Measurements from ENCODE around the gene PYGL.
"Not testable (repeated sequence)": the region's sequence is repeated elsewhere in the genome, so short reads cannot be mapped to it uniquely, and the experiment has no call there.

The PYGL gene

DNA sequence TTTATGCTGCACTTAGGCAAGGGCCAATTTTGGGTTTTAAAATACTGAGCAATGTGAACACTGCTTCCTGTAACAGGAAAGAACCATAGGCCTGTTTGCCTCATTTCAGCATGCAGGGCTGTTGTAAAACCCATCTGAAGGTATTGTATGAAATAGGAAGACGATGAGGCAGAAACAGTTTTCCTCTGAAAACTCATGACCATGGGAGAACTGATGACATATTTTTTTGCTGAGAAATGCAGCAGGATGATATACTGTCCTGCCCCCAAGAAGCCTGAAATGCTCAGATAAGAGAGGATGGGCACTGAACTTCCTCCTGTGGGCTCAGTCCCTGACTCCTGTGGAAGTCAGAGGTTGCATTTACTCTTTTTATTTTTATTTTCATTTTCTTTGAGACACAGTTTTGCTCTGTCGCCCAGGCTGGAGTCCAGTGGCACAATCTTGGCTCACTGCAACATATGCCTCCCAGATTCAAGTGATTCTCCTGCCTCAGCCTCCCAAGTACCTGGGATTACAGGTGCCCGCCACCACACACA, 17.4 kb downstream of the PYGL start:
- DNase-seq (ENCODE audit: low read depth in 2 of 2): no peak

DNA sequence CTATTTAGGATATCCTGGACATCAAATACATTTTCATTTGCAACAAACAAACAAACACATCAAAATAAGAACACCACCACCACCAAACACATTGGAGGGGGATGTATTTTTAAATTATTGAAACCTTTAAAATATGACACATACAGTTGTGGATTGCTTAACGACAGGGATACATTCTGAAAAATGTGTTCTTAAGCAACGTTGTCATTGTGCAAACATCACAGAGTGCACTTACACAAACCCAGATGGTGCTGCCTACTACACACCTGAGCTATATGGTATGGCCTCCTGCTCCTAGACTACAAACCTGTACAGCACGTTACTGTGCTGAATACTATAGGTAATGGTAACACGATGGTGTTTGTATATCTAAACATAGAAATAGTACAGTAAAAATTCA, 19.4 kb downstream of the PYGL start:
- DNase-seq (ENCODE audit: low read depth in 2 of 2): no peak

DNA sequence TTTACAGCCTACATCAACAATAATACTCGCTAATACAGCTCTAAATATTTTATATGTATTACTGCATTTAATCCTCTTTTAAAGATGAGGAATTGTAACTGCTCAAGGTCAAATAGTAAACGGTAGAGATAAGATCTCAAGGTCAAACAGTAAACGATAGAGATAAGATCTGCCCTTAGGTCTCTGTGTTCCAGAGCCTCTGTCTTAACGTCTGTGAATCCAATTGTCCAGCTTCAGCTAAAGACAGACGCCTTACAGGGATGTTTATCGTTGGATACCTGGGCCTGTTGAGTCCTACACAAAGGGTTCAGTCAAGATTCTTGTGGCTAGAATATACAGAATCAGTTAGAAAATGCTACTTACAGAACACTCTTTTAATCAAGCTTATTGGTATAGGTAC, 20.0 kb downstream of the PYGL start:
- no peak for DNase-seq (ENCODE audit: low read depth in 2 of 2)

DNA sequence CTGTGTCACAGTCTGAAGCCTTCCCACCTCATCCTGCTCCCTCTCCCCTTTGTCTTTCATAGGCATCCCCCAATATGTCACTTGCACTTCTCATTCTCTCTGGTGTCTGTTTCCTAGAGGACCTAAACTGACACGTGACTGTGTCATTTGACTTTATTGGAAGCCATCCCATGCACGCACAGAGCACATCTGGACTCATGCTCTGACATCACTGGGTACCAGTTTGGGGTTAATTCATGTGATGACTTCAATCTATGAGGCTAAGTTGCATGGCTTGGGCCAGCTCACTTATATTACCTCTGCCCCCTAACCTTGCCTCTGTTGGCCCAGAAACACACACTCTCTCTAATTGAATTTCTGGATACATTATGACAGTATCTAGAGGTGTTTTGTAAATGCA, 21.5 kb downstream of the PYGL start:
- DNase-seq (ENCODE audit: low read depth in 2 of 2): no peak

DNA sequence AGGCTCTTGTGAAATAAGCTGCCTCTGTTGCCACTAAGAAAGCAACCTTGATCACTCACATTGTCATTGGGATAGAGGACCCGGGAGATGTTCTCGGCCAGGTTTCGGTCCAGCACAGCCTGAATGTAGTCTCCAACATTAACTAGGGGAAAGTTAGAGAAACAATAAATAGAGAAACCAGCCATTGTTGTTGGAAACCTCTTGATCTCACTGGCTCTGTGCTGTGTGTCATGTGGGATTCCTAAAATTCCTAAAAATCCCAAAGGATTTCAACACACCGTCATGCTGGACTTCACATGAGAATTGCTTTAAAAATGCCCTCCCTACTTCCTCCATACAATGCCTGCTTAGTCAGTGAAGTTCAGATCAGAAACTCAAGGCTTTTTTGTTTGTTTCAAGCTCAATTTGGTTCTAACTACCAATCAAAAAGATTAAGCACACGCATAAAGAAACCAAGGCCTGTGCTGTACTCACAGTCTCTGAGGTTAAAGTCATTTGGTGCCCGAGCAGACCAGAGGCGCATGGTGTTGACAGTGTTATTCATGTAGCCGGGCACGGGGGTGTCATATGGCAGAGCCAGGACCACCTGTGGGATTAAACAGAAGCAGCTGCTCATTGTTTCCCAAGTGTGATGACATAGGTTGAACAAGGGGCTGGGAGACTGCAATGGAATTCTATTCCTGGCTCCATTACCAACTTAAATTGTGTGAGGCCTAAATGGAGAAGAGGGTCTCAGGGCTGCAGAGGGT, 23.6 kb downstream of the PYGL start:
- DNase-seq (ENCODE audit: low read depth in 2 of 2): no peak

DNA sequence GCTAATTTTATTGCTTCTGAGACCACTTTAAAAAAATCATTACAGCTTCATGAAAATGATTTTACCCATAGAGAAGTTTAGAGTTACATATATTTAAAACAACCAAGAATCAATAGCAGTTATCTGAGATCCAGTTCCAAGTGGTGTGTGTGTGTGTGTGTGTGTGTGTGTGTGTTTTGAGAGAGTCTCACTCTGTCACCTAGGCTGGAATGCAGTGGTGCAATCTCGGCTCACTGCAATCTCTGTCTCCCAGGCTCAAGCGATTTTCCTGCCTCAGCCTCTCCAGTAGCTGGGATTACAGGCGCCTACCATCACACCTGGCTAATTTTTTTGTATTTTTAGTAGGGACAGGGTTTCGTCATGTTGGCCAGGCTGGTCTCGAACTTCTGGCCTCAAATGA, 24.8 kb downstream of the PYGL start:
- DNase-seq (ENCODE audit: low read depth in 2 of 2): not testable (repeated sequence)

DNA sequence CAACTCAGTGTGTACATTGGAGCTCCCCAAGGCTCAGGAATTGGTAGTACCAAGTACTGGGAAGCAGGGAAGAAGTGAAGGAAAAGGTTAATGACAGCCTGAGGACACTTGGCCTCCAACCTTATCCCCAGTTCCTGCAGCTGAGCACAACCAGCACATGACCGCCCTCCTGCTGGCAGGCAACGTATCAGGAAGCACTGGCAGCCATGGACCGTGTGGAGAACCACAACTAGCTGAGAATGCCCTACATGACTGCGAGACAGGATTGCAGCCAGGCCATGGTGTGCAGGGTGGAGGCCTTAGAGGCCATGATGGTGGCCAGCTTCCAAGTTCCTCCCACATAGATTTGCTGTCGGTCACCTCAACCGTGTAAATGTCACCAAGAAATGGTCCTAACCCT, 26.8 kb downstream of the PYGL start:
- DNase-seq (ENCODE audit: low read depth in 2 of 2): no peak

DNA sequence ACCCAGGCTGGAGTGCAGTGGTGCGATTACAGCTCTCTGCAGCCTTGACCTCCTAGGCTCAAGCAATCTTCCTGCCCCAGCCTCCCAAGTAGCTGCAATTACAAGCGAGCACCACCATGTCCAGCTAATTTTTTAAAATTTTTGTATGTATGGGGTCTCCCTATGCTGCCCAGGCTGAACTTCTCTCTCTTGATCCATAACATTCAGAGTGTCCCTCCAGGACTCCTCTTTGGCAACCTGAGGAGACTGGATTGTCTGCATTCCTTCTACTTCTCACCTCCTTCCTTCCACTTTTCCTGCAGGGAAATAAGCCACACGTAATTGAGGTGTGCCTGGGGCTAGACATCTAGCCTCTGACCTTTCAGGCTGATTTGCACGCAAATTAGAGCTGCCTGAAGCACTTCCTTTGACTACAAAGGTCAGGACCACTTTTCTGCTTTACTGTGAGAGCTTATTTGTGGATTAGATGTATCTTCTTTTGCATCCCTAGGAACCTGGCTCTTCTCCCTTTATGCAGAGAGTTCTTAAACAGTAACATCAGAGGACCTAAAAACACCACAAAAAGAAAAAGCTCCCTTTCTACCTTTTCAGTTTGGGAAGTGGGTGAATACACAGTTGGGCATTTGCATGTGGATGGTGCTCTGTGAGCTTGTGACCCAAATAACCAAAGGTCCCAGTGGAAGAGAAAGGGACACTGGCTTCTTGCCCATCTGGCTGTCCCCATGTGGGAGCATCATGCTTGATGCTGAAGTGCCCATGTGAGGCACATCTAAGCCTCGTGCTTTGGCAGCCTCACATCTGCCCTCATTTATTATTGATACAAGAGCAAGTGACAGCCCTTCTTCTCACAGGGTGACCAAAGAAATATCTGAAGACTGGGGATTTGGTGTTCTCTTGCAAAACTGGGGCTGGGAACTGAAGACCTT, 33.5 kb downstream of the PYGL start:
- DNase-seq (ENCODE audit: low read depth in 2 of 2): no peak

DNA sequence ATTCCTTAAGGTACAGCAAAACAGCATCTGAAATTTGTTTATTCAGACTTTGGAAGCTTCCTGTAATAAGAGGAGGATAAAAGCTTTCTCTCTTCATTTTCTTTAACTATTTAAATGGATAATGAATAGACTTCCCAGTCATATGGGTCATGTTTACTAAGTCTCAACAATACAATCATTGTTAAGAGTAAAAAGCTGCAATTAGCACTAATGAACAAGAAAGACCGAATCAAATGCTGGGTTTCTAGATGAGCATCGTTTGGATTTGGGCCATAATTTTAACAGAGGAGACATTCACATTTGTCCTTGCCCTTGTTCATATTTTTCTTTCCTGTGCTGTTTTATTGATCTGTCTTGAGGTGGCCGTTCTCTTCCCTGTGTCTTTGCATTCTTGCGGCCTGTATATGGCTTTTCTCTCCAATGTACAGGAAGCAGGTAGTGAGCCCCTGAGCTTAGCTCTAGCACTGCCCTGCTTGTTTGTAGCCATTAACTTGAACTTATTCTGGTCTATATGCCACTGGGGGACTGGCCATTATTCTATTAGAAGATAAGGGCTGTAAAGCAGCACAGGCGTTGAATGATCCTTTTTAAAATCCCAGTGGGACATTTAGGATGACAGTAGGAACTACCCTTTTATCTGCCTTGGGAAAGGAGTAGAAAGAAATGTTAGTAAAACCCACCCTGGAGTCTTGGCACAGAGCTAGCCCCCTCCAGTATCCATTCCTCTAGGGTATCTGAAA, 37.8 kb downstream of the PYGL start:
- DNase-seq (ENCODE audit: low read depth in 2 of 2): no peak

DNA sequence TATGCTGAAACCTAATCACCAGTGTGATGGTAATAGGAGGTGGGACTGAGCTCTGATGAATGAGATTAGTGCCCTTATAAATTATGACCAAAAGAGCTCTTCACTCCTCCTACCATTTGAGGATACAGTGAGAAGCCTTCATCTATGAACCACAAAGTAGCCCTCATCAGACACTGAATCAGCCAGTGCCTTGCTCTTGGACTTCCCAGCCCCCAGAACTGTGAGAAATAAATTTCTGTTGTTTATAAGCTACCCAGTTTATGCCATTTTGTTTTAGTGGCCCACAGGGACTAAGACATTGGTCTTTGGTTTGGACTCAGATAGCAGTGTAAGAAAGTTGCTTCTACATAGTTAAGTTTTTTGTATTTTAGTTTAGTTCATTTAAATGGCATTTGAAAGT, 39.6 kb downstream of the PYGL start:
- DNase-seq (ENCODE audit: low read depth in 2 of 2): no peak

DNA sequence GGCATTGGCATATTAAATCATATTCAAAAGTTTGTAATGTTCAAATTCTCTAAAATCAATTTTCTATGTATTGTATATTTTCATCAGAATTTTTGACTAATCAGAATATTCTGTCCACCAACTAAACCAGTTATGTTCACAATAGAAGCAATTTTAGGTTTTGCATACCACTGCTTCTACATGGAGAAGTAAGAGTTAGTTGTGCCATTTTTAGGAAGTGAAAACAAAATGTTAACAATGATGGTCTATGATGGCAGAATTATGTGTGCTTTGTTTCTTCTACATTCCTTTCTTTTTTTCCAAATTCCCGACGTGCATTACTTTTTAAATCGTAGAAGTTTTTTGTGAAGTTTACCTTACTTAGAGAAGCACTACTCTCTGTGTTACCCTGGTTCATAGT, 42.9 kb downstream of the PYGL start:
- no peak for DNase-seq (ENCODE audit: low read depth in 2 of 2)

DNA sequence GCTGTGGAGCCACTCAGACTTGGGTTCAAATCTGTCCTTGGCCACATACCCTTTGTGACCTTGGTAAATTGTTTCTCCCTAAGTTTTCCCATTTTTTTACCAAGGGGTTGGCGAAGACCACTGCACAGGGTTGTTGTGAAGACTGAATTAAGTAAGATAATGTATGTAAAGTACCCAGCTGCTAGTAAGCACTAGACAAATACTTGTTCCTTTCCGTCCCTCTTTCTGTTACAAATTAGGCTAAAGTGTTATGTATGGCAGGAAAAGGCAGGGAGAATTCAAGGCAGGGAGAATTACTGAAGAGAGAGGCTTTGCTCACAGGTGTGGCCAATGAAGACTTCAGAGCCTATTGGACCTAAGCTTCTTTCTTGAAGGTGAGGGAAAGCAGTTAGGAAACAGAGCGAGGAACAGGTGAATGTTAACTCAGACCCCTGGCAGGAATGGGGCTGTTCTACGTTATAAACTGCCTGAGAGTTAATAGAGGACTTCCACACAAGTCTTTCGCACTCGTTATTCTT, 46.6 kb downstream of the PYGL start:
- DNase-seq (ENCODE audit: low read depth in 2 of 2): no peak

DNA sequence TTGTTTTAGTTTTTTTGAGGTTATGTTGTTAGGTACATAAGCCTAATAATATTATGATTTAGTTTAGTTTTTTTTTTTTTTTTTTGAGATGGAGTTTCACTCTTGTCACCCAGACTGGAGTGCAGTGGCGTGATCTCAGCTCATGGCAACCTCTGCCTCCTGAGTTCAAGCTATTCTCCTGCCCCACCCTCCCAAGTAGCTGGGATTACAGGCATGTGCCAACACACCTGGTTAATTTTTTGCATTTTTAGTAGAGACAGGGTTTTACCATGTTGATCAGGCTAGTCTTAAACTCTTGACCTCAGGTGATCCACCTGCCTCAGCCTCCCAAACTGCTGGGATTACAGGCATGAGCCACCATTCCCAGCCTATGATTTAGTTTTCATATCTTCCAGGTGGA, 47.3 kb downstream of the PYGL start:
- not testable (repeated sequence) for DNase-seq (ENCODE audit: low read depth in 2 of 2)

DNA sequence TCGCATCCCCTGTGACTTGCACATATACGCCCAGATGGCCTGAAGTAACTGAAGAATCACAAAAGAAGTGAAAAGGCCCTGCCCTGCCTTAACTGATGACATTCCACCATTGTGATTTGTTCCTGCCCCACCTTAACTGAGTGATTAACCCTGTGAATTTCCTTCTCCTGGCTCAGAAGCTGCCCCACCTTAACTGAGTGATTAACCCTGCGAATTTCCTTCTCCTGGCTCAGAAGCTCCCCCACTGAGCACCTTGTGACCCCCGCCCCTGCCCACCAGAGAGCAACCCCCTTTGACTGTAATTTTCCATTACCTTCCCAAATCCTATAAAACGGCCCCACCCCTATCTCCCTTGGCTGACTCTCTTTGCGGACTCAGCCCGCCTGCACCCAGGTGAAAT, 47.9 kb downstream of the PYGL start:
- DNase-seq (ENCODE audit: low read depth in 2 of 2): not testable (repeated sequence)

DNA sequence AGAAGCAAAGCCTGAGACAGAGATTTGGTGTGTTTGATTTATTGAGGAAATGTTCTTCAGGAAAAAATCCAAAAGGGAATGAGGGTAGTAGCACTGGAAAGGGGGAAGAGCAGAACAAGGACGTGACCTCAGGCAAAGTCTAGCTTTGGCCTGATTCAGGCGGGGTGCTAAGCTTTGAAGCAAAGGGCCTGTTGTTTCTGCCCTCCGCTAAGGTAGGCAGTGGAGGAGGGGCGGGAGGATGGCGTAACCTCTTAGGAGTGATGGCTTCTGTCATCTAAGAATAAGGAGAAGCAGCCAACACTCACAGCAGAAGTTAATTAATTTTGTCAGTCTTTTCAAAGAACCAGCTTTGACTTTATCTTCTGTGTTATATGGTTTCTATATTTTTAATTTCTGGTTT, 52.0 kb downstream of the PYGL start:
- no peak for DNase-seq (ENCODE audit: low read depth in 2 of 2)

DNA sequence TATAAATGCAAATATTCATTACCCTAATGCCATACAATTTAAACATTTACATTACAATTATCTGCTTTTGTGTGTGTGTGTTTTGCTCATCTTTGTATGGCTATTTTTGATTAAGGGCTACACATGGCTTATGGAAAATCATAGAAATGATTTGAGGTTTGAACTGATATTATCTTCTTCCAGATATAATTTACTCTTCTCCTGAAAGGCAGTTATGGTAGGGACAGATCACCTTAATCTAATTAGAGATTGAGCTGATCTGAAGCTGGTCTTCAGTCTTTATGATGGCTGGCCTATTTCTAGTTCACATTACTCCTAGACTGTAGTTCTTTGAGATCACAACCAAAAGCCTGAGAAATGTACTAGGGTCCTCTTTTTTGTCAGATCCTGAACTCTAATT, 56.8 kb downstream of the PYGL start:
- DNase-seq (ENCODE audit: low read depth in 2 of 2): no peak

DNA sequence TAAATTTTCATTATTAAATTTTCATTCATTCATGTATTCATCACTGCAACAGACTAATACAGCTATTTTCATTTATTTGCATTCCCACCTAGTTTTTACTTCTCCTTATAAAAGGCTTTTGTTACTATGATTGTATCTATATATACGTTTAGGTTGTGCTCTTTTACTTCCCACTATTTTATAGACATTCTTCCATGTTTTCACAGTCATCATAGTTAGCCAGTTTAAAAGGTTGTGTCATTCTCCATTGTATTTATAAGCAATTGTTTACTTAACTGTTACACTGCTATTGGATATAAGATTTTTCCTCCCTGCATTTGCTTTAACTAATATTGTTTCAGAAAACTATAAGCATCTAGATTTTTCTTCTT, 60.5 kb downstream of the PYGL start:
- no peak for DNase-seq (ENCODE audit: low read depth in 2 of 2)

DNA sequence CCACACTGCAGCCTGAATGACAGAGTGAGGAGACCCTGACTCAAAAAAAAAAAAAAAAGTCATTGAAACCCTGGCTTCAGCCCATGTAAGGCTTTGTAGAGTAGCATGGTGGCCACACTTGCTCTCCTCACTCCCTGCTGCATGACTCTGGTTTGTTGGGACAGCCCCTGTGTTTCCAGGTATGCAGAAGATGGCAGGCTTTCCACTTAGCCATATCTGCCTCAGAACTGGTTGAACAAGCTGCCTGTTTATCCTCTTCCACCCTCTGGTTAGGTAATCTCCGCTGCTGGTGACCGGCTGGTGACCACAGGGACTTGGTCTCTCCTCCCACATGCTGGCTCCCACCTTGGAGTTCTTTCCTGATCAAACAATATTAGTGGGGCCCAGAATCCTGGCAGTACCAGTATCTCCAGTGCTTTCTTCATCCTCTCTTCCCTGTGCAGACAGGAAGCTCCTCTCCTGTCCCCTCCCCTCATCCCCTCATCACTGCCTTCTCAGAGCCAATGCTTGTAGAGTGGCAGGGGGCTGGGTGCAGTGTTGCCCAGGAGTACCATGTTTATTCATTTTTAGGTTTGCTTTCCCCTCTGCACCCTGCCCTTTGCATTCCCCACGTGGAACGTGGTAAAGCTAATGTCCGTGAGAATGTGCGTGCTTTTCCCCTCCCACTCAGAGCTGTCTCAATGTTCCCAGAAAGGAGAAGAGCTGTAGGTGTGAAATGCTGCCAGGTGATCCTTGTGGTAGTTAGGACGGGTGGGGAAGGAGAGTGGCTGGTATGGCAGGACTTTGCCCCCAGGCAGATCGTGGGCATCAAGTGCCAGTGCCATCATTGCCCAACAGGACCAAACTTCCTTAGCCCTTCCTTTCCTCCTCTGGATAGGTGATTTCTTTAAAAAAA, 61.1 kb downstream of the PYGL start:
- no peak for DNase-seq (ENCODE audit: low read depth in 2 of 2)

DNA sequence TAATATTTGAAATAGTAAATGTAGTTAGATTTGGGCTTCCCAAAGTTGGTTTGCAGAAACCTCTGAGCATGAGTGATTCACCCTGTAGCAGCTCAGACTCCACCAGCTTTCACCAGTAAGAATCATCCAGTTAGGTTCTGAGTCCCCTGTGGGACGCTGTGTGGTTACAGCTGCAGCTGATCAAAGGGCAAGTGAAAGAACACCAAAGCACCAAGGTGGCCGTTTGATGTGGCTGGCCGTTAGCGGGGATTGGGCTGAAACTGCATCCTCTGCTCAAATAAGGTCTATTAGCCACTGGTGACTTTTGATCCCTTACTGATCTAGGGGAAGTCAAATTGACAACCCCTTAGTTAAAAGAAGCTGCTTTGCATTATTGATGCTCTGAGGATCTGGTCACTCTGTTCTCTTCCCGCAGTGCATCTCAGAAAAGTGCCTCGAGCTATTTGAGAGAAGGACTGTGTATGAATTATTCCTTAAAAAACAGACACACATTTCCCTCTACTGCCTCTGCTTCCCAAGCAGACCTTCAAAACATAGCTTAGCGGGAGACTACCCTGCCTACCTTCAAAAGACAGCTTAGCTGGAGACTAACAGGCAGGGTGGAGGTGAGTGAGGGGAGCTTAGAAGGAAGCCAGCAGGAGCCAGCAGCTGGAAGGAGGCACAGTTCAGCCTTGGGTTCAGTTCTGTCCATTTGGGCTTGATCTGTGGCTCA, 68.8 kb downstream of the PYGL start:
- DNase-seq (ENCODE audit: low read depth in 2 of 2): peak; percentile 31 to 61

DNA sequence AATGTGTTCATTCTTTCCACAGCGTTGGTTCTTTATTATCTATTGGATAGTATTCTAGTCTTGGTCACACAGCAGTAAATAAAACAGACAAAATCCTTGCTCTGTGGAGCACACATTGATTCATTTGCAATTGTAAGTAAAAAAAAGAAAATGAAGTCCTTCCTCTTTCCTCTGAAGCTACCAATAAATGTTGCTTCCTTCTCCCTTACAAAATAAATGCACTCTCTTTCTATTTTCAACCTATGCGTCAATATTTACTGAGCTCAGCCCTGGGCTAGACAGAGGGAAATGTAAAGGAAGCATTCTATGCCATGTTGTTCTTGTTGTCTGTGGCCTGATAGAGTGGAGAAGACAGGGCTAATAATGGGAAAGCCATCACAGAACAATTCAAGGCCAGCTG, 69.5 kb downstream of the PYGL start:
- DNase-seq (ENCODE audit: low read depth in 2 of 2): no peak

Data from stimulated activated CD4-positive, alpha-beta T cell treated with anti-CD3 and anti-CD28 coated beads, Interleukin-4, amount 100 ng/mL, for 48 hours (primary cell).